ENCODE results near the gene SIX3.

GRCh38 chr2:44947028-44947375 is 5.5 kb downstream of the SIX3 start:
- TF ChIP-seq CTCF (IDR thresholded peaks at IDR 0.05): no peak
- TF ChIP-seq POLR2A (IDR thresholded peaks at IDR 0.05): no peak
